ENCODE measurements around the gene ANKRD33B.

- TF ChIP-seq CTCF (conservative IDR thresholded peaks at IDR 0.05; ENCODE audit: low read depth, low read length), result no peak
- no peak for TF ChIP-seq EZH2 (IDR thresholded peaks at IDR 0.05; ENCODE audit: borderline replicate concordance, low read depth, low read length, poor library complexity, severe bottlenecking)
Measured at GRCh38 chr5:10695759-10696543, 132.1 kb downstream of the ANKRD33B start.

Measured in A673 (cell line).